Activated CD4-positive, alpha-beta T cell treated with anti-CD3 and anti-CD28 coated beads for 36 hours (primary cell): ENCODE data around the gene SETBP1. TPM values are rescaled to one million over a fixed set of nuclear protein-coding genes. Genes with fewer than 3 reads are reported as not detected.
A peak's percentile ranks its signal among the peaks of the same experiment; 100 is the strongest.
"Not testable (repeated sequence)": the region's sequence is repeated elsewhere in the genome, so short reads cannot be mapped to it uniquely, and the experiment has no call there.

Experiments
- ATAC-seq: fragments of 200-7000 bp; cut with Tn5 transposase; one replicate; pipeline ENCODE4 v1.10.0; 2021; ENCODE audit warnings: mild to moderate bottlenecking, moderate library complexity
- CTCF ChIA-PET: fragments of 350-600 bp; sonication (Branson Sonifier 250); formaldehyde crosslinking; loops from one replicate; lab custom pipeline; 2021; ENCODE audit warnings: antibody characterized with exemption; lab: Charles Lee
- POLR2A ChIA-PET: fragments of 350-600 bp; sonication (Branson Sonifier 250); formaldehyde crosslinking; loops from one replicate; lab custom pipeline; 2021; ENCODE audit warnings: antibody characterized with exemption, inconsistent platforms; lab: Charles Lee
- DNase-seq: peaks from one replicate; pipeline ENCODE4 v3.0.0-alpha.2; 2020
- H3K27ac Mint-ChIP-seq: one replicate; pipeline ENCODE4 v1.8.0; 2021; ENCODE audit warnings: mixed read lengths
- H3K27me3 Mint-ChIP-seq: one replicate; pipeline ENCODE4 v1.8.0; 2021; ENCODE audit warnings: mixed read lengths
- H3K36me3 Mint-ChIP-seq: one replicate; pipeline ENCODE4 v1.8.0; 2021; ENCODE audit warnings: low read depth, mixed read lengths
- H3K4me1 Mint-ChIP-seq: one replicate; pipeline ENCODE4 v1.8.0; 2021; ENCODE audit warnings: mixed read lengths
- H3K4me3 Mint-ChIP-seq: one replicate; pipeline ENCODE4 v1.8.0; 2021; ENCODE audit warnings: mild to moderate bottlenecking, moderate library complexity, mixed read lengths
- H3K9me3 Mint-ChIP-seq: one replicate; pipeline ENCODE4 v1.8.0; 2021; ENCODE audit warnings: low read depth, mixed read lengths
- intact Hi-C, 2 experiments: fragments of 100-400 bp; cut with DNase I in 1 of 2; cut with micrococcal nuclease in 1 of 2; formaldehyde crosslinking; loops; one replicate each; pipeline versions ENCODE4 v1.14.2 to v1.15.1; 2022 to 2024; cut with DNase I, micrococcal nuclease
- total RNA-seq, 2 experiments: library from RNA; stranded (reverse); gene quantifications; one replicate each; pipeline ENCODE4 v1.2.3, GENCODE V29; 2021

Gene SETBP1
- total RNA-seq, 2 experiments from 2014 or later: 6.3 to 6.6 TPM

GRCh38 chr18:44721748-44722147 is 41.1 kb downstream of the SETBP1 start:
- H3K4me3 Mint-ChIP-seq, H3K9me3 Mint-ChIP-seq, DNase-seq, H3K27me3 Mint-ChIP-seq, H3K27ac Mint-ChIP-seq, intact Hi-C loops, H3K36me3 Mint-ChIP-seq, ATAC-seq, POLR2A ChIA-PET: not testable (repeated sequence)
- peaks cover 62% of the 10 kb centered on the region for H3K4me1 Mint-ChIP-seq
- CTCF ChIA-PET: interaction anchor here (0.6 kb wide), 1 partner anchor 187 kb away, joined by 3 read pairs; no protein-coding TSS in a partner anchor

DNA sequence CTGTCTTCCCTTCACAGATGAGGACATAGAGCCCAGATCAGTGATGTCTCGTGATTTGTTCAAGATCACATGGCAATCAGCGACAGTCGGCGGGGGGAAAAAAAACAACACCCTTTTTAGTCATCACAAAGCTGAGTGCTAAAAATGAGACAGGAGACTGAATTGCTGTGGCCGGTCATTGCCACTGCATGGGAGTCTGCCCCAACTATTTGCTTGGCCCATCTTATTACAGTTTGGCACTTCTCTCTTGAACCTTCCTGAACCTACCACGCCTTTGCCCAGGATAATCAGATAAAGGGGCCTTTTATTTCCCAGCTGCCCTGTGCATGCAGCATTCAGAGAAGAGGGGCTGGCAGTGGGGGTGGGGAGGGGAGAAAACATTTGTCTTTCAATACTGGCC is 42.7 kb downstream of the SETBP1 start:
- Mint-ChIP-seq H3K27ac (peak overlapping the region; percentile 67), H3K27me3 (peaks cover 5% of the 10 kb centered on the region), H3K36me3 (no peaks in the 10 kb centered on the region), H3K4me3 (no peak overlapping the region), H3K9me3 (peaks cover 3% of the 10 kb centered on the region), H3K4me1 (peaks cover 64% of the 10 kb centered on the region)
- intact Hi-C loops: no loop called here
- ATAC-seq (no peak), DNase-seq (peak; percentile 39)
- ChIA-PET POLR2A (interaction anchor here (3.9 kb wide), 1 partner anchor 36 kb away, joined by 20 read pairs; no protein-coding TSS in a partner anchor), CTCF (interaction anchor here (0.8 to 1.5 kb wide), 4 partner anchors 10 to 169 kb away, joined by 3 to 4 read pairs (median 4); no protein-coding TSS in a partner anchor)

DNA sequence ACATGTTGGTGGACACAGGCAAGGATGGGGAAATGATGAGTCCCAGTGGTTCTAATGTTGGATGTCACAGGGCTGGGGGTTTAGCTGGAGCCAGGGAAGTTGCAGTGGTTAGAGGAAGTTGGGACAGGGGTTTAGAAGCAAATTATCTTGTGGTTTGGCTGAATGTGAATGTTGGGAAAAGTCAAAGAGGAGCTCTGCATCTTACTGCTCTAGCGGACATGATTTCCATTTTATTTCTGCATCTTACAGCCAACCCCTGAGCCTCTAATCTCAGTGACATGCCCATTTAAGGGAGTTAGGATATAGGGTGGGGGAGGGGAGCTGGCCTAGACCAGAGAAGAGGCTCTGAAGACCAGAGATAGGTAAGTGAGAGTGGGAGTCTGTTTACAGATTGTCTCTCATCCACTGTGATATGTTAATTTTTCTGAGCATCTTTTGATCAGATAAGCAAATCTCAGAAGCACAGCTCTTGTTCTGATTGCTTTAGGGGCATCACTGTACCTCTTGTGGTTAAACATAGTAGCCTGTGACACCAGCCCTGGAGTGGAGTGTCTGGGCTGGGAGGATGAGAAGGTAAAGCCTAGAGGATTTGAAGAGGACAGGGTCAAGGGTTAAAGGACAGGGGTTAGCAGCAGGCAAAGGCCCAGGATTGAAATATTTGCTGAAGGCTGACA is 43.6 kb downstream of the SETBP1 start:
- Mint-ChIP-seq H3K27ac (peak overlapping the region; percentile 80), H3K4me3 (no peak overlapping the region), H3K36me3 (peaks cover 2% of the 10 kb centered on the region), H3K4me1 (peaks cover 70% of the 10 kb centered on the region), H3K27me3 (peaks cover 2% of the 10 kb centered on the region), H3K9me3 (peaks cover 3% of the 10 kb centered on the region)
- intact Hi-C loops: loop anchor here (2.0 kb wide), 3 partner anchors 43 to 163 kb away; partner anchors contain the start of gene SETBP1 (in 1 of the 2)
- CTCF ChIA-PET: interaction anchor here (0.9 to 1.5 kb wide), 3 partner anchors 9 to 168 kb away, joined by 3 to 4 read pairs (median 4); no protein-coding TSS in a partner anchor
- DNase-seq: peak; percentile 20
- peak; percentile 18 for ATAC-seq
- POLR2A ChIA-PET: interaction anchor here (1.0 to 3.9 kb wide), 3 partner anchors 35 to 163 kb away, joined by 3 to 20 read pairs (median 3); no protein-coding TSS in a partner anchor

- intact Hi-C loops: loop anchor here (1.0 to 5.0 kb wide), 10 partner anchors 9 to 1288 kb away; partner anchors contain the start of gene SETBP1 (in 2 of the 2)
- DNase-seq (peak; percentile 81), ATAC-seq (peak; percentile 78)
- Mint-ChIP-seq H3K27me3 (peaks cover 2% of the 10 kb centered on the region), H3K9me3 (peaks cover 3% of the 10 kb centered on the region), H3K4me3 (peak overlapping the region; percentile 17), H3K27ac (peak overlapping the region; percentile 80), H3K36me3 (peaks cover 2% of the 10 kb centered on the region), H3K4me1 (peaks cover 80% of the 10 kb centered on the region)
- ChIA-PET POLR2A (interaction anchor here (0.7 to 3.9 kb wide), 9 partner anchors 9 to 167 kb away, joined by 3 to 20 read pairs (median 4); no protein-coding TSS in a partner anchor), CTCF (interaction anchor here (0.5 to 1.6 kb wide), 5 partner anchors 8 to 144 kb away, joined by 3 to 10 read pairs (median 4); no protein-coding TSS in a partner anchor)
Observed at GRCh38 chr18:44725300-44726058, 44.8 kb downstream of the SETBP1 start.

DNA sequence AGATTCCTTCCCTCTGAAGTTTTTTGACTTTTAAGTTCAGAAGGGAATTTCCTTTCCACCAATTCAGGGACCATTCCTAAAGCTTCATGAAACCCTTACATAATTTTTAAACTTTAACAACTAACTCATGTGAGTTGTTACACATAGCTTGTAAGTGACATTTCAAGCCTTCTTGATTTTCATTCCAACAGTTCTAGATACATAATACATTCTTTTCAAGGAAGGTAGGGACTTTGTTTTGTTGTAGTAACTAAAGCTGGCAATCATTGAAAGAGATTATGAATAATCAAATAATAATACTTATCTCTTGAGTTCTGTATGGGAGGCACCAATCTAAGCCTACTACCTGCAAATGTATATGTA is 45.4 kb downstream of the SETBP1 start:
- intact Hi-C loops: loop anchor here in 1 of 2 experiments (5.0 kb wide), 1 partner anchor 71 kb away; no protein-coding TSS in a partner anchor
- H3K4me1 Mint-ChIP-seq: peaks cover 80% of the 10 kb centered on the region
- H3K27ac Mint-ChIP-seq: peak overlapping the region; percentile 80
- H3K27me3 Mint-ChIP-seq: peaks cover 2% of the 10 kb centered on the region
- peak overlapping the region; percentile 17 for H3K4me3 Mint-ChIP-seq
- POLR2A ChIA-PET: interaction anchor here (0.7 to 3.9 kb wide), 8 partner anchors 9 to 167 kb away, joined by 3 to 20 read pairs (median 4); no protein-coding TSS in a partner anchor
- ATAC-seq: no peak
- no peak for DNase-seq
- CTCF ChIA-PET: interaction anchor here (0.5 to 1.6 kb wide), 5 partner anchors 9 to 144 kb away, joined by 3 to 10 read pairs (median 4); no protein-coding TSS in a partner anchor
- H3K9me3 Mint-ChIP-seq: peaks cover 3% of the 10 kb centered on the region
- peaks cover 2% of the 10 kb centered on the region for H3K36me3 Mint-ChIP-seq

GRCh38 chr18:44727291-44727690 is 46.6 kb downstream of the SETBP1 start:
- CTCF ChIA-PET: no interaction called here
- H3K4me1 Mint-ChIP-seq: peaks cover 79% of the 10 kb centered on the region

GRCh38 chr18:44729631-44730101 is 49.0 kb downstream of the SETBP1 start:
- ATAC-seq (peak; percentile 53), DNase-seq (peak; percentile 56)
- H3K27ac Mint-ChIP-seq: no peak overlapping the region
- H3K9me3 Mint-ChIP-seq: no peaks in the 10 kb centered on the region
- intact Hi-C loops: loop anchor here in 1 of 2 experiments (5.0 kb wide), 1 partner anchor 68 kb away; no protein-coding TSS in a partner anchor
- H3K4me3 Mint-ChIP-seq: no peak overlapping the region
- peaks cover 6% of the 10 kb centered on the region for H3K36me3 Mint-ChIP-seq
- ChIA-PET CTCF (interaction anchor here (1.5 kb wide), 1 partner anchor 30 kb away, joined by 4 read pairs; no protein-coding TSS in a partner anchor), POLR2A (interaction anchor here (0.6 to 1.1 kb wide), 2 partner anchors 30 to 232 kb away, joined by 3 to 6 read pairs; no protein-coding TSS in a partner anchor)
- peaks cover 80% of the 10 kb centered on the region for H3K4me1 Mint-ChIP-seq
- H3K27me3 Mint-ChIP-seq: peaks cover 12% of the 10 kb centered on the region

More at GRCh38 chr18:44727291-44727690, 46.6 kb downstream of the SETBP1 start:
- DNase-seq: no peak
- peaks cover 6% of the 10 kb centered on the region for H3K36me3 Mint-ChIP-seq
- peaks cover 3% of the 10 kb centered on the region for H3K9me3 Mint-ChIP-seq
- ATAC-seq: no peak
- H3K4me3 Mint-ChIP-seq: no peak overlapping the region
- intact Hi-C loops: loop anchor here in 1 of 2 experiments (5.0 kb wide), 1 partner anchor 70 kb away; no protein-coding TSS in a partner anchor
- H3K27ac Mint-ChIP-seq: peak overlapping the region; percentile 15
- POLR2A ChIA-PET: no interaction called here
- H3K27me3 Mint-ChIP-seq: peaks cover 10% of the 10 kb centered on the region

DNA sequence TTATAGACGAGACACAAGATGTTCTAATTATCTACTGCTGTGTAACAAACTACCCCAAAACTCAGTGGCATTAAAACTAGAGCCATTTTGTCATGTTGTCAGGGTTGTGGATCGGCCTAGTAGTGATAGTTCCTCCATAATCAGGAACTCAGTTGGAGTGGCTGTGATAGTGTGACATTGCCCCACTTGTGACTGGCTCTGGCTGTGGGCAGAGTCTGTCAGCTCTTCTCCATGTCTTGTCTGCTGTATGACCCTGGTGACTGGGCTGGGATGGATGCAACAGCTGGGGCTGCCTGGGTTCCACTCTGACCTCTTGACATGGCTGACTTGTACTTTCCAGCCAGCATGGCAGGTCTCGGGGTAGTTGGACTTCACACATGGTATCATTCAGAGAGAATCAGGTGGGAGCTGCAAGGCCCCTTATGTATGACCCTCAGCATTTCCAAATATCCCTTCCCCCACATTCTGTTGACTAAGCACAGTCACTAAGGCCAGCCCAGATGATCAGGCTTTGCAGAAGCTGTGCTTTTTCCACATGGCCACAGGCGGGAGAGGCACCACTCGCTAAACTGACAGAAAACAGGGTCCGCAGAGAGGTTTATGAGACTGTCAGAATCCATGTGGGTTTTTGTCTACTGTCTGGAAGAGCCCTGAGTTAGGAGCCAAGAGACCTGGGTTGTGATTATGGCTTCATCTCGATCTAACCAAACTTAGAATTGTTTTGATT is 50.3 kb downstream of the SETBP1 start:
- ChIA-PET POLR2A (no interaction called here), CTCF (interaction anchor here (1.5 kb wide), 1 partner anchor 29 kb away, joined by 4 read pairs; no protein-coding TSS in a partner anchor)
- intact Hi-C loops: no loop called here
- Mint-ChIP-seq H3K9me3 (no peaks in the 10 kb centered on the region), H3K27ac (no peak overlapping the region), H3K27me3 (peaks cover 16% of the 10 kb centered on the region), H3K36me3 (peaks cover 6% of the 10 kb centered on the region), H3K4me1 (peaks cover 67% of the 10 kb centered on the region), H3K4me3 (no peak overlapping the region)
- ATAC-seq (no peak), DNase-seq (no peak)

DNA sequence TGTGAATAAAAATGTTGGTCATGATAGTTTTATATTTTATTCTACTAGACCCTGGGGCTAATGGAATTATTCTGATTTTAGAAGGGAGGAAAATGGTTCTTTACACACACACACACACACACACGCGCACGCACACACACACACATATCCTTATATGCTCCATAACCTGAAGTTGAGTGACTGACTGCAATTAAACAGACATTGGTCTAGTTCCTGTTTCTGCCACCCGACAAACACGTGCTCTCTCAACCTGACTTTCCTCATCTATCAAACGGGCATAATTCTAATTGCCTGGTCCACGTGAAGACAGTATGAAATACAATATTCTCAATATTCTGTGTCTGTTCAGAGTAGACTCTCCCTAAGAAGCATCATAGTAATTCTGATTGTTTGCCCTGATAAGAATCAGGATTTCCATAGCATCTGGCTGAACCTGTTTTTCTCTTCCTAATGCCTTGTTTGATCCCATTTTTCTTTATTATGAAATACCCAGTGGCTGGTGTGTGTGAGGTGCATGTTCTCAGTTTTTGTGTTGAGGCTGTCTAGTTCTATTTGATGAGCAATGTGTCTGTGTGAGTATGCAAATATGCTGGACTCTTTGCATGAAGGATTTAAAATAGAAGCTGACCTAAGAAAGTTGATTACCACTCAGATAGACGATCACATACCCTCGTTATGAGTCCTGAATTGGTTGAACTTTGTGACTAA is 51.0 kb downstream of the SETBP1 start:
- Mint-ChIP-seq H3K9me3 (no peaks in the 10 kb centered on the region), H3K27me3 (peaks cover 17% of the 10 kb centered on the region), H3K36me3 (peaks cover 6% of the 10 kb centered on the region), H3K27ac (no peak overlapping the region), H3K4me3 (no peak overlapping the region), H3K4me1 (peaks cover 60% of the 10 kb centered on the region)
- no peak for ATAC-seq
- ChIA-PET POLR2A (no interaction called here), CTCF (interaction anchor here (0.6 kb wide), 1 partner anchor 186 kb away, joined by 3 read pairs; no protein-coding TSS in a partner anchor)
- intact Hi-C loops: loop anchor here in 1 of 2 experiments (2.0 kb wide), 1 partner anchor 27 kb away; no protein-coding TSS in a partner anchor
- DNase-seq: no peak
